Progenitor cell of endocrine pancreas (in vitro differentiated cells): ENCODE data around the gene LRRC72. TPM values are rescaled to one million over a fixed set of nuclear protein-coding genes. Genes with fewer than 3 reads are reported as not detected.

Source experiments
- DNase-seq: peaks from one replicate; pipeline ENCODE4 v3.0.0; 2021; ENCODE audit warnings: low spot score; ENCODE audit not compliant: unreplicated experiment
- H3K27ac Mint-ChIP-seq: 2 replicates; pipeline ENCODE4 v1.8.0; 2021; ENCODE audit warnings: mild to moderate bottlenecking, moderate library complexity, mixed read lengths
- H3K27me3 Mint-ChIP-seq: 2 replicates; pipeline ENCODE4 v1.8.0; 2021; ENCODE audit warnings: mixed read lengths
- H3K36me3 Mint-ChIP-seq: 2 replicates; pipeline ENCODE4 v1.8.0; 2022; ENCODE audit warnings: mixed read lengths; ENCODE audit not compliant: insufficient read depth
- H3K4me1 Mint-ChIP-seq: 2 replicates; pipeline ENCODE4 v1.8.0; 2021; ENCODE audit warnings: low read depth, mixed read lengths
- H3K4me3 Mint-ChIP-seq: 2 replicates; pipeline ENCODE4 v1.8.0; 2021; ENCODE audit warnings: low read depth, mild to moderate bottlenecking, moderate library complexity, mixed read lengths
- H3K9me3 Mint-ChIP-seq: 2 replicates; pipeline ENCODE4 v1.8.0; 2021; ENCODE audit warnings: low read depth, mixed read lengths
- CTCF ChIP-seq: fragments of 200-600 bp; sonication (generic); IDR thresholded peaks from one replicate; pipeline ENCODE4 v1.5.0; 2021; ENCODE audit warnings: antibody characterized with exemption, mild to moderate bottlenecking; ENCODE audit not compliant: unreplicated experiment
- total RNA-seq: library from RNA; stranded (reverse); gene quantifications from 2 replicates; pipeline ENCODE4 v1.2.1, GENCODE V29; 2021

The LRRC72 gene
- total RNA-seq, 1 donor from 2014 or later: not detected

GRCh38 chr7:16492513-16493062 is 34.0 kb upstream of the LRRC72 start:
- H3K36me3 Mint-ChIP-seq: no peaks in the 10 kb centered on the region
- no peak for DNase-seq
- peaks cover 18% of the 10 kb centered on the region for H3K4me1 Mint-ChIP-seq
- no peak overlapping the region for H3K27ac Mint-ChIP-seq
- H3K4me3 Mint-ChIP-seq: no peak overlapping the region
- TF ChIP-seq CTCF: no peak
- H3K27me3 Mint-ChIP-seq: no peaks in the 10 kb centered on the region
- no peaks in the 10 kb centered on the region for H3K9me3 Mint-ChIP-seq

DNA sequence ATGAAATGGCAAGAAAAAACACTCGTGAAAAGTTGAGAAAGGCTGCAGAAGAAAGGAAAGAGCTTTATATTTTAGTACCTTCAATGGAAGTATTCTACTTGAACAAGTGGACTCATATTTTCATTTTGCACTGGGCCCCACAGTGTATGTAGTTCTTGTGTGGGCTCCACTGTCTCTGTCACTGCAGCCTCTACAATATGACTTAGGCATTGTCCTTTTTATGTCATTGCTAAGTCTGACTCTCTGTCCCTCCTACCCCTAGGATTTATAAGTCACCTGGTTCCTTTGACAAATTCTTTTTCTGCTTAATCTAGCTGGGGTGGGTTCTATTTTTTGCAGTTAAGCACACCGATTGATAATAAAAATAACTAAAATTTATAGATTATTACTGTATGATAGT is 33.4 kb upstream of the LRRC72 start:
- Mint-ChIP-seq H3K4me1 (peaks cover 18% of the 10 kb centered on the region), H3K4me3 (no peak overlapping the region), H3K9me3 (no peaks in the 10 kb centered on the region), H3K27me3 (no peaks in the 10 kb centered on the region), H3K36me3 (no peaks in the 10 kb centered on the region), H3K27ac (no peak overlapping the region)
- no peak for DNase-seq
- TF ChIP-seq CTCF: no peak

GRCh38 chr7:16494551-16494950 is 32.1 kb upstream of the LRRC72 start:
- no peak for TF ChIP-seq CTCF
- peaks cover 13% of the 10 kb centered on the region for H3K4me1 Mint-ChIP-seq
- no peak overlapping the region for H3K27ac Mint-ChIP-seq
- DNase-seq: no peak
- H3K27me3 Mint-ChIP-seq: no peaks in the 10 kb centered on the region
- no peak overlapping the region for H3K4me3 Mint-ChIP-seq
- no peaks in the 10 kb centered on the region for H3K36me3 Mint-ChIP-seq
- no peaks in the 10 kb centered on the region for H3K9me3 Mint-ChIP-seq

- Mint-ChIP-seq H3K27ac (no peak overlapping the region), H3K4me1 (peaks cover 9% of the 10 kb centered on the region), H3K36me3 (no peaks in the 10 kb centered on the region), H3K4me3 (no peak overlapping the region), H3K27me3 (no peaks in the 10 kb centered on the region), H3K9me3 (no peaks in the 10 kb centered on the region)
- TF ChIP-seq CTCF: no peak
- DNase-seq: no peak
Observed at GRCh38 chr7:16494955-16495719, 31.5 kb upstream of the LRRC72 start.

DNA sequence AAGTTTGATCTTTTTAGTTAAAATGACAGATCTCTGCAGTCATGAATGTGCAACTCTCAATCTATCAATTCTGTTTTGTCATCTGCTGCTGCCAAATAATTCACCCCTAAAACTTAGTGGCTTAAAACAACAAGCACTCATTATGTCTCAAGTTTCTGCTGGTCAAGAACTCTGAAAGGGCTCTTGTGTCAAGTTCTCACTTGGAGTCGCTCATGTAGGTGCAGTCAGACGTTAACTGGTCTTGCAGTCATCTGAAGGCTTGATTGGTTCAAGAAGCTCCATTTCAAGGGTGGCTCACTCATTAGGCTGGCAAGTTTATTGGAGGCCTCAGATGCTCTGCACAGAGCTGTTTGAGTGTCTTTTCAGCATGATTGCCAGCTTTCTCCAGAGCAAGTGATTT is 28.5 kb upstream of the LRRC72 start:
- Mint-ChIP-seq H3K27ac (no peak overlapping the region), H3K4me3 (no peak overlapping the region), H3K36me3 (no peaks in the 10 kb centered on the region), H3K9me3 (no peaks in the 10 kb centered on the region), H3K4me1 (no peaks in the 10 kb centered on the region), H3K27me3 (no peaks in the 10 kb centered on the region)
- no peak for TF ChIP-seq CTCF
- no peak for DNase-seq
